Choroid plexus epithelial cell (primary cell): ENCODE results near the gene CTSE.

ENCODE experiments used
- DNase-seq: peaks from one replicate; pipeline ENCODE4 v3.0.0-alpha.2; 2010; ENCODE audit warnings: low read depth
- H3K4me3 ChIP-seq: 2 replicates; pipeline ENCODE4 v1.5.1; 2011; ENCODE audit warnings: low read depth, mild to moderate bottlenecking, control low read depth, low read length, moderate library complexity
- CTCF ChIP-seq: conservative IDR thresholded peaks from 2 replicates; pipeline ENCODE4 v1.5.1; 2011; ENCODE audit warnings: low read depth, mild to moderate bottlenecking, control low read depth, inconsistent platforms, low read length, moderate library complexity

CTSE gene

DNA sequence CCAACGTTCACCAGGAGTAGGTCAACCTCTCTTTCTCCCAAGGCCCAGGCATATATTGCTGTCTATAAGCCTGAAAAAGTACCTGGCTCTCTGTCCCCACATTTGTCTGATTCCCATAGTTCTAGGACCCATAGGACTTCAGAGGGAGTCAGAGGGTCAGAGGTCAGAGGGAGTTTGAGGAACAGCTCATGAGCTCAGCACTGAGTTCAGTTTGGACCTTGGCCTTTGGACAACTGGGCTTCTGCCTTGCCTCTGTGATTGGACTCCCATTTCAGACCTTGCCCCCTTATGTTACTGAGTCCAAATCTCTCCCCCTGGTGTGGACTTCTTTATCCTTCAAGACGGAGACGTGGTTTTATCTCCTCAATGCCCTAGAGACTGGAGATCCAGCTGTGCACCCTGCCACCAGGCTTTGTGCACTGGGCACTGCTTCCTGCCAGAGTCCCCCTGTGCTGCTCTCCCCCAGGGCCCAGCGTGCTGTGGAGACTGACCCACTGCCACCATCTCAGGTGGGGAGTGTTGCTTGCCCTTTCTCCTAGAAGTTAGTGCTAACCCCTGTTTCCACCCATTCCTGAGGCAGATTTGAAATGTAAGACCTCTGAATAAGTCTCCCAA is 3.2 kb downstream of the CTSE start:
- H3K4me3 ChIP-seq = no peak overlapping the region
- no peak for DNase-seq
- TF ChIP-seq CTCF = no peak

DNA sequence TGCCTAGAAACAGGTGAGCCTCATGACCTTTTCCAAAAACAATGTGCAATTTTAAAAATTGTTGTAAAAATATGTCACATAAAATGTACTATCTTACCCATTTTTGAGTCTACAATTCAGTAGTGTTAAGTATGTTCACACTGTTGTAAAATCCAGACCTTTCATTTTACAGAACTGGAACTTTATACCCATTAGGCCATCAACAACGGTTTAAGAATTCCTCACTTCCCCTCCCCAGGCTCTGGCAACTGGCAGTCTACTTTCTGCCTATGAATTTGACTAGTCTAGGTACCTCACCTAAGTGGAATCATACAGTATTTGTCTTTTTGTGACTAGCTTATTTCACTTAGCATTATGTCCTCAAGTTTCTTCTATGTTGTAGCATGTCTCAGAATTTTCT is 8.6 kb downstream of the CTSE start:
- TF ChIP-seq CTCF = no peak
- DNase-seq = no peak
- H3K4me3 ChIP-seq = no peak overlapping the region

DNA sequence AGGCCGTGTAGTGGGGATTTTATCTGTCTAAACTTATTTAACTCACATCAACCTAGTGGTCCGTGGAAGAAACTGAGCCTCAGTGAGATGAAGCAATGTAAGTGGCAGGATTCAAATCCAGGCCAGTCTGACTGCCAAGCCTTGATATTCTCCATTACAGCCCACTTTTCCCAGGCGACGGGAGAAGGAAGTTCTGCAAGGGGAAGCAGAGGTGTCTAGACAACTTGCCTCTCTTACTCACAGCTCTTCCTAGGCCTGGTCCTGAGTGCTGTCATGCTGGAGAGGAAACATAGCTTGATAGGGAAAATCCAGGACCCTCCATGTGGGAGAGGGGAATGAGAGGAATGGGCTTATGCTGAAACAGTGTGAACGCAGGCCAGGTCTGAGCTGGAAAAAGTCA is 9.1 kb downstream of the CTSE start:
- no peak overlapping the region for H3K4me3 ChIP-seq
- no peak for TF ChIP-seq CTCF
- DNase-seq = no peak

DNA sequence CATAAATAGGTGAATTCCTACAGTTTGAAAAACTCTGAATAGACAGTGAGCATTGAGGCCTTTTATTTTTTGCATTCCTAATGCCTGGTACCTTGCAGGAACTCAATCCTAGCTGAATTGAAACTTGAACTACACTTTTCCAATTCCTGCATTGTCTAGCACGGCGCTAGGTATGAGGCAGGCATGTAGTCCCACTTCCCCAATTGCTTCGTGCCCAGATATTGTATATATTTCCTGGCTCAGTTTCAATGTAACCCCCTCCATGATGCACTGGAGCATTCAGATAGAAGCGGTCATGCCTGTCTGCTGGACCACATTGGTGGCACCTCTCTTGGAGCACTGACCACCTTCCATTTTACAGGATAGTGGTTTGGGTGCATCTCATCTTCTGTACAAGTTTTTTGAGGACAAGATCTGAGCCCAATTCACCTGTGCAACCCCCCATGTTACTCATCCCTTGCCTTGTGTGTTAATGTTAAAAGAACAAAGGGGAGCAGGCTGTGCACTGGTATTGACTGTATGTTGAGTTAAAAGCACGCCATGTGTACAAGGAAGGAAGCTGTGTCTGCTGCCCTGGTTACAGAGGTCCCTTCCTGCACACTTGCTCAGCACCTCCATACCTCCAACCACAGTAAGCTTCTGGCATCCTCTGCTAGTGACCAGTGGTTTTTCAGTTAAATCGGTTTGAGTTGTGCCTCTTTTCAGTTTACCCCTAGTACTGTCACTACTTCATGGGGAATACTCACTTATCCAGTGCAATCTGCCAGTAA is 10.5 kb downstream of the CTSE start:
- no peak for DNase-seq
- no peak overlapping the region for H3K4me3 ChIP-seq

DNA sequence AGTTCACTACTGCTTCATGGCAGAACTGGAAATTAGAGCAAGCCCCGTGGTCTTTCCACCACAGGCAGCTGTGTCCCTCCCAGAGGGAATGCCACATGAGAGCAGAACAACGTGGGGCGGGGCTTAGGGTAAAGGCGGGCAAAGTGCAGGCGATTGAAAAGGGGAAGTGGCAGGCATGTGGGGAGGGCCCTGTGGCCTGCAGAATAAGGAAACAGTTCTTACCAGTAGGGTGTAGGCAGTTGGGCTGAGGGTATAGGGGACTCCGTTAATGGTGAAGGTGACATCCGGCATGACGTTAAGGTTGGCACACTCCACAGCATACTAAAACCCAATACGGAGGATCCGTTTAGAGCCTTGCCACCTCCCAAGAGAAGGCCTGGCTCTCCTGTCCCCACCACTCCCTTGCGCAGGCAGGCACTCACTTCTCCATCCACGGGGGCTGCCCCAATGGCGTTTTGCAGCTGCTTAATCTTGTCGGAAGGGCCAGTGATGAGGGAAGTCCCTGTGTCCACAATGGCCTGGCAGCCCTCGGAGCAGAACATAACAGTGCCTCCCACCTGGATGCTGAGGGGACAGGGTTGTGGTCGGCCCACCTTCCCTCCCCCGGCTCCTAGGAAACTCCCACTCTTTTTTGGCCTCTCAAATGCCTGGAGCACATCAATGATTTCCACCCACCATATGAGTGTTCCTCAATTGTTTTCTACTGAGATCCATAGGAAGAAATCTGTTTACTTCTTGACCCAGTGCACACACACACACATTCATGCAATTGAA is 11.4 kb downstream of the CTSE start:
- no peak for TF ChIP-seq CTCF
- H3K4me3 ChIP-seq = no peak overlapping the region
- no peak for DNase-seq

More for the DNA sequence above, 10.5 kb downstream of the CTSE start:
- no peak for TF ChIP-seq CTCF

DNA sequence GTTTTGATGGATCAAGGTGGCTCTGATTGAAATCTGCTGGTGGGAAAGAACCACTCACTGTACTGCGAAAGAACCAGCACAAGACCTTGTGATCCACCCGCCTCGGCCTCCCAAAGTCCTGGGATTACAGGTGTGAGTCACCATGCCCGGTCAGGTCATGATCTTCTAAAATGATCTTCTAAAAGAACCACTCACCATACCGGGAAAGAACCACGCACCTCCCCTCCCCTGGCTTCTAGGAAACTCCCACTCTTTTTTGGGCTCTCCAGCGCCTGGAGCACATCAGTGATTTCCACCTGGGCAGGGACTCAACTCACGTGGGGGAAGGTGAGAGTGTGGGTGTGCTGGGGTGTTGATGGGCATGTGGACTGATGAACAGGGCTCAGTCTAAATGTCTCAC is 12.6 kb downstream of the CTSE start:
- no peak overlapping the region for H3K4me3 ChIP-seq
- no peak for DNase-seq
- TF ChIP-seq CTCF = no peak
